ACC112 (cell line): Measurements from ENCODE around the gene ADTRP.

Source experiments
- H2AFZ ChIP-seq: fragments of 200-600 bp; sonication (generic); one replicate; pipeline ENCODE4 v1.6.0; 2017; ENCODE audit warnings: antibody characterized with exemption, low read length; ENCODE audit not compliant: unreplicated experiment
- H3K27ac ChIP-seq: fragments of 200-600 bp; sonication (generic); 2 replicates; pipeline ENCODE4 v1.5.1; 2014; ENCODE audit warnings: low read depth, mild to moderate bottlenecking, antibody characterized with exemption, low read length, moderate library complexity
- H3K27me3 ChIP-seq: fragments of 200-600 bp; sonication (generic); 2 replicates; pipeline ENCODE4 v1.6.1; 2014; ENCODE audit warnings: mild to moderate bottlenecking, antibody characterized with exemption, low read length, moderate library complexity, mixed read lengths; ENCODE audit not compliant: insufficient read depth
- H3K36me3 ChIP-seq: fragments of 200-600 bp; sonication (generic); 2 replicates; pipeline ENCODE4 v1.6.1; 2016; ENCODE audit warnings: mild to moderate bottlenecking, antibody characterized with exemption, low read length, moderate library complexity, mixed read lengths; ENCODE audit not compliant: insufficient read depth
- H3K4me1 ChIP-seq: fragments of 200-600 bp; sonication (generic); one replicate; pipeline ENCODE4 v1.6.1; 2016; ENCODE audit warnings: low read length, mixed read lengths; ENCODE audit not compliant: insufficient read depth, unreplicated experiment, control insufficient read depth
- H3K4me3 ChIP-seq: fragments of 200-600 bp; sonication (generic); 2 replicates; pipeline ENCODE4 v1.5.1; 2014; ENCODE audit warnings: mild to moderate bottlenecking, low read depth, low read length
- H3K79me2 ChIP-seq: fragments of 200-600 bp; sonication (generic); one replicate; pipeline ENCODE4 v1.6.0; 2016; ENCODE audit warnings: low read length; ENCODE audit not compliant: control insufficient read depth, unreplicated experiment, insufficient read depth

Gene ADTRP

GRCh38 chr6:11778648-11779328 is at the start of gene ADTRP:
Gene ADTRP, minus strand, starts transcription at chr6:11778803. Its CDS starts 44 bp downstream, at chr6:11778759.
- H3K4me3 ChIP-seq: no peak within 1 kb of the TSS
- H3K79me2 ChIP-seq: no peaks in the 10 kb centered on the region
- H2AFZ ChIP-seq: no peak within 1 kb of the TSS
- H3K4me1 ChIP-seq: no peaks in the 10 kb centered on the region
- no peaks in the 10 kb centered on the region for H3K36me3 ChIP-seq
- H3K27me3 ChIP-seq: no peaks in the 10 kb centered on the region
- no peak within 1 kb of the TSS for H3K27ac ChIP-seq

- H3K27me3 ChIP-seq: no peaks in the 10 kb centered on the region
- no peak overlapping the region for H2AFZ ChIP-seq
- H3K4me1 ChIP-seq: no peaks in the 10 kb centered on the region
- no peak overlapping the region for H3K27ac ChIP-seq
- no peaks in the 10 kb centered on the region for H3K36me3 ChIP-seq
- no peak overlapping the region for H3K4me3 ChIP-seq
- no peaks in the 10 kb centered on the region for H3K79me2 ChIP-seq
Measured at GRCh38 chr6:11826779-11827178, 48.2 kb upstream of the ADTRP start.

- H2AFZ ChIP-seq: no peak overlapping the region
- H3K4me1 ChIP-seq: no peaks in the 10 kb centered on the region
Measured at GRCh38 chr6:11824986-11825385, 46.4 kb upstream of the ADTRP start.

GRCh38 chr6:11822346-11822745 is 43.7 kb upstream of the ADTRP start:
- no peaks in the 10 kb centered on the region for H3K27me3 ChIP-seq
- H3K79me2 ChIP-seq: no peaks in the 10 kb centered on the region
- H3K36me3 ChIP-seq: no peaks in the 10 kb centered on the region
- no peaks in the 10 kb centered on the region for H3K4me1 ChIP-seq
- H2AFZ ChIP-seq: no peak overlapping the region
- no peak overlapping the region for H3K4me3 ChIP-seq
- H3K27ac ChIP-seq: no peak overlapping the region

More at GRCh38 chr6:11824986-11825385, 46.4 kb upstream of the ADTRP start:
- H3K36me3 ChIP-seq: no peaks in the 10 kb centered on the region
- no peaks in the 10 kb centered on the region for H3K79me2 ChIP-seq
- no peak overlapping the region for H3K4me3 ChIP-seq
- no peaks in the 10 kb centered on the region for H3K27me3 ChIP-seq
- H3K27ac ChIP-seq: no peak overlapping the region

GRCh38 chr6:11821781-11822180 is 43.2 kb upstream of the ADTRP start:
- Histone ChIP-seq H3K4me1 (no peaks in the 10 kb centered on the region), H3K4me3 (no peak overlapping the region), H2AFZ (no peak overlapping the region), H3K27ac (no peak overlapping the region), H3K27me3 (no peaks in the 10 kb centered on the region), H3K79me2 (no peaks in the 10 kb centered on the region), H3K36me3 (no peaks in the 10 kb centered on the region)

- H3K36me3 ChIP-seq: no peaks in the 10 kb centered on the region
- H3K27me3 ChIP-seq: no peaks in the 10 kb centered on the region
- H3K27ac ChIP-seq: no peak overlapping the region
- no peak overlapping the region for H2AFZ ChIP-seq
- H3K79me2 ChIP-seq: no peaks in the 10 kb centered on the region
- no peak overlapping the region for H3K4me3 ChIP-seq
- H3K4me1 ChIP-seq: no peaks in the 10 kb centered on the region
Measured at GRCh38 chr6:11820821-11821220, 42.2 kb upstream of the ADTRP start.

GRCh38 chr6:11819486-11819885 is 40.9 kb upstream of the ADTRP start:
- H3K4me1 ChIP-seq: peaks cover 6% of the 10 kb centered on the region
- H3K36me3 ChIP-seq: no peaks in the 10 kb centered on the region
- no peak overlapping the region for H3K4me3 ChIP-seq
- H3K79me2 ChIP-seq: no peaks in the 10 kb centered on the region
- no peak overlapping the region for H3K27ac ChIP-seq
- H2AFZ ChIP-seq: no peak overlapping the region
- H3K27me3 ChIP-seq: no peaks in the 10 kb centered on the region

- Histone ChIP-seq H3K79me2 (no peaks in the 10 kb centered on the region), H3K36me3 (no peaks in the 10 kb centered on the region), H3K4me3 (no peak overlapping the region), H2AFZ (peak overlapping the region; percentile 22), H3K4me1 (peaks cover 13% of the 10 kb centered on the region), H3K27ac (no peak overlapping the region), H3K27me3 (no peaks in the 10 kb centered on the region)
Measured at GRCh38 chr6:11815231-11815630, 36.6 kb upstream of the ADTRP start.

- Histone ChIP-seq H3K27ac (no peak overlapping the region), H3K27me3 (no peaks in the 10 kb centered on the region), H3K4me3 (no peak overlapping the region), H3K79me2 (no peaks in the 10 kb centered on the region), H2AFZ (no peak overlapping the region), H3K36me3 (no peaks in the 10 kb centered on the region), H3K4me1 (peaks cover 17% of the 10 kb centered on the region)
Measured at GRCh38 chr6:11814819-11815218, 36.2 kb upstream of the ADTRP start.

- no peak overlapping the region for H3K27ac ChIP-seq
- no peak overlapping the region for H2AFZ ChIP-seq
- no peak overlapping the region for H3K4me3 ChIP-seq
- H3K4me1 ChIP-seq: peaks cover 23% of the 10 kb centered on the region
- H3K36me3 ChIP-seq: no peaks in the 10 kb centered on the region
- no peaks in the 10 kb centered on the region for H3K27me3 ChIP-seq
- H3K79me2 ChIP-seq: no peaks in the 10 kb centered on the region
Measured at GRCh38 chr6:11814106-11814505, 35.5 kb upstream of the ADTRP start.

- Histone ChIP-seq H2AFZ (no peak overlapping the region), H3K4me3 (no peak overlapping the region), H3K27me3 (no peaks in the 10 kb centered on the region), H3K27ac (no peak overlapping the region), H3K4me1 (peaks cover 23% of the 10 kb centered on the region), H3K36me3 (no peaks in the 10 kb centered on the region), H3K79me2 (no peaks in the 10 kb centered on the region)
Measured at GRCh38 chr6:11813606-11814005, 35.0 kb upstream of the ADTRP start.
